ENCODE results near the gene GRM6.
A peak's percentile ranks its signal among the peaks of the same experiment; 100 is the strongest.

GRM6 gene

GRCh38 chr5:178983728-178984127 lies 11.4 kb downstream of the GRM6 start:
- Histone ChIP-seq H3K9me3 (ENCODE audit: control insufficient read depth in 2 of 2, low read length in 2 of 2) (peaks cover 5 to 83% of the 10 kb centered on the region in 2 donors), H3K4me3 (ENCODE audit: low read length in 2 of 2) (no peak overlapping the region), H3K27ac (ENCODE audit: low read length) (no peak overlapping the region), H3K36me3 (ENCODE audit: control insufficient read depth in 2 of 2, insufficient read depth in 2 of 2, low read length in 2 of 2) (no peaks in the 10 kb centered on the region), H3K4me1 (ENCODE audit: control insufficient read depth, insufficient read depth, low read length) (no peaks in the 10 kb centered on the region), H3K9ac (ENCODE audit: low read length in 2 of 2) (no peak overlapping the region), H3K27me3 (ENCODE audit: control insufficient read depth in 1 of 2, insufficient read depth in 2 of 2, low read length in 2 of 2) (no peaks in the 10 kb centered on the region)

DNA sequence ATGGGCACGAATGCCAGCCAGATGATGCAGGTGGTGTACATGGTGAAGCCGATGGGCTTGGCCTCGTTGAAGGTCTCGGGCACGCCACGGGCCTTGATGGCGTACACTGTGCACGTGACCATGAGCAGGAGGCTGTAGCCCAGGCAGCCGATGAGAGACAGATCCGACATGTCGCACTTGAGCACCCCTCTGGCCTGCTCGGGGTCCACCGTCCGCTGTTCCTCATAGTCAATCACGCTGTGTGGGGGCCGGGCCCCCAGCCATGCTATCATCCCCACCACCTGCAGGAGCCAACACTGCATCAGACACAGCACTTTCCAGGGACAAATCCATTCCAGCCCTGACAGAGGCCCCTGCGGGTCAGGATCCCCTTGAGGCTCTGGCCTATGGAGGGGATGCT lies 12.2 kb downstream of the GRM6 start:
- H3K36me3 ChIP-seq (ENCODE audit: control insufficient read depth in 2 of 2, insufficient read depth in 2 of 2, low read length in 2 of 2), result peaks cover 3 to 8% of the 10 kb centered on the region in 2 donors
- no peak overlapping the region for H3K27ac ChIP-seq (ENCODE audit: low read length)
- H3K9ac ChIP-seq (ENCODE audit: low read length in 2 of 2), result no peak overlapping the region
- H3K27me3 ChIP-seq (ENCODE audit: control insufficient read depth in 1 of 2, insufficient read depth in 2 of 2, low read length in 2 of 2), result no peaks in the 10 kb centered on the region
- H3K4me1 ChIP-seq (ENCODE audit: control insufficient read depth, insufficient read depth, low read length), result no peaks in the 10 kb centered on the region
- H3K4me3 ChIP-seq (ENCODE audit: low read length in 2 of 2), result no peak overlapping the region
- H3K9me3 ChIP-seq (ENCODE audit: control insufficient read depth in 2 of 2, low read length in 2 of 2), result peaks cover 5 to 83% of the 10 kb centered on the region in 2 donors

DNA sequence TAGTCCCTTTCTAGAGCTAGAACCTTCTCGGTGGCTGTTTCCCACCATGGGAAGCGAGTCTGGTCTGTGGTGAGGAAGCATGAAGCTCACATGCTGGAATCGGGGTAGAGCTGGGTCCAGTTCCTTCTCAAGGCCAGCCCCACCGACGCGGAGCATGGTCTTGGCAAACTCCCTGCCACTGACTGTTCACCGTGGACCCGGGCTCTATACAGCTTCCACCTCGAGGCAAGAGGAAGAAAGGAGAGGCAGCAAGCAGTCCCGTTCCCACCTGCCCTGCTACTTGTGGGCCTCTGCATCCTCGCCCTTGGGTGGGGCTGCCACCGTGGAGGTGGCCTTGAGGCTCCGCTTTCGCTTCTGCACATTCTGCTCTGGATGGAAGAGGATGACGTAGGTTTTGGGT lies 13.7 kb downstream of the GRM6 start:
- Histone ChIP-seq H3K36me3 (ENCODE audit: control insufficient read depth in 2 of 2, insufficient read depth in 2 of 2, low read length in 2 of 2) (peaks cover 6 to 12% of the 10 kb centered on the region in 2 donors), H3K9ac (ENCODE audit: low read length in 2 of 2) (no peak overlapping the region), H3K4me1 (ENCODE audit: control insufficient read depth, insufficient read depth, low read length) (no peaks in the 10 kb centered on the region), H3K27me3 (ENCODE audit: control insufficient read depth in 1 of 2, insufficient read depth in 2 of 2, low read length in 2 of 2) (no peaks in the 10 kb centered on the region), H3K4me3 (ENCODE audit: low read length in 2 of 2) (no peak overlapping the region), H3K27ac (ENCODE audit: low read length) (no peak overlapping the region), H3K9me3 (ENCODE audit: control insufficient read depth in 2 of 2, low read length in 2 of 2) (peaks cover 14 to 85% of the 10 kb centered on the region in 2 donors)

- H3K9me3 ChIP-seq (ENCODE audit: control insufficient read depth in 2 of 2, low read length in 2 of 2), result peaks cover 55 to 78% of the 10 kb centered on the region in 2 donors
- H3K9ac ChIP-seq (ENCODE audit: low read length in 2 of 2), result no peak overlapping the region
- H3K4me1 ChIP-seq (ENCODE audit: control insufficient read depth, insufficient read depth, low read length), result no peaks in the 10 kb centered on the region
- H3K27me3 ChIP-seq (ENCODE audit: control insufficient read depth in 1 of 2, insufficient read depth in 2 of 2, low read length in 2 of 2), result no peaks in the 10 kb centered on the region
- no peak overlapping the region for H3K27ac ChIP-seq (ENCODE audit: low read length)
- peak overlapping the region in 1 of 2 donors; percentile 57 for H3K4me3 ChIP-seq (ENCODE audit: low read length in 2 of 2)
- peaks cover 20 to 31% of the 10 kb centered on the region in 2 donors for H3K36me3 ChIP-seq (ENCODE audit: control insufficient read depth in 2 of 2, insufficient read depth in 2 of 2, low read length in 2 of 2)
Observed at GRCh38 chr5:178965465-178966055, 29.6 kb downstream of the GRM6 start.

DNA sequence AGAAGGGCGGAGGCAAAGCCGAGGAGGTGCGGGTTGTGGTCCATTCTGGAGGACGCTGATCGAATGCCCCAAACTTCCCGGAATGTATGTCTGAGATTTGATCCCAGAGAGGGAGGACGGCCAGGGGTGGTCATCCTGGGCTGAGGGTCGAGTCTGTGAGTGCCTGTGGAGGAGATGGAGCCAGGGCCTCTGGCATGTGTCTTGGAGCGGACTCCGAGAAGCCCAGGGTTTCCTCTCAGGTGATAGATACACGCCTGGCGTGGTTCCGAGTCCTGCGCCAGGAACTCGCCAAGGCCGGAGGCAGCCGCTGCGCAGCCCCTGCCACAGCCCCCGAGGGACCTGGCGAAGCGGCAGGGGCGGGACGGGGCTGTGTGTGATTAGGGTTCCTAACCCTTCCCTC lies 53.8 kb downstream of the GRM6 start:
- peaks cover 0 to 13% of the 10 kb centered on the region in 2 donors for H3K36me3 ChIP-seq (ENCODE audit: control insufficient read depth in 2 of 2, insufficient read depth in 2 of 2, low read length in 2 of 2)
- peak overlapping the region; percentile 84 for H3K27ac ChIP-seq (ENCODE audit: low read length)
- H3K9me3 ChIP-seq (ENCODE audit: control insufficient read depth in 2 of 2, low read length in 2 of 2), result peaks cover 20 to 25% of the 10 kb centered on the region in 2 donors

GRCh38 chr5:178940569-178941360 lies 54.4 kb downstream of the GRM6 start, which contains the start of gene ZNF454:
ZNF454 (plus strand) TSS chr5:178941198; CDS start chr5:178942792, 1,594 bp downstream.
- peaks cover 0 to 7% of the 10 kb centered on the region in 2 donors for H3K36me3 ChIP-seq (ENCODE audit: control insufficient read depth in 2 of 2, insufficient read depth in 2 of 2, low read length in 2 of 2)
- peaks cover 18% of the 10 kb centered on the region for H3K4me1 ChIP-seq (ENCODE audit: control insufficient read depth, insufficient read depth, low read length)
- H3K27me3 ChIP-seq (ENCODE audit: control insufficient read depth in 1 of 2, insufficient read depth in 2 of 2, low read length in 2 of 2), result no peaks in the 10 kb centered on the region
- peak within 1 kb of the TSS; percentile 91 to 95 for H3K4me3 ChIP-seq (ENCODE audit: low read length in 2 of 2)
- peak within 1 kb of the TSS; percentile 65 to 91 for H3K9ac ChIP-seq (ENCODE audit: low read length in 2 of 2)
- peaks cover 25 to 29% of the 10 kb centered on the region in 2 donors for H3K9me3 ChIP-seq (ENCODE audit: control insufficient read depth in 2 of 2, low read length in 2 of 2)
- H3K27ac ChIP-seq (ENCODE audit: low read length), result peak within 1 kb of the TSS; percentile 84

More for the DNA sequence above, 53.8 kb downstream of the GRM6 start:
- Histone ChIP-seq H3K27me3 (ENCODE audit: control insufficient read depth in 1 of 2, insufficient read depth in 2 of 2, low read length in 2 of 2) (no peaks in the 10 kb centered on the region), H3K4me3 (ENCODE audit: low read length in 2 of 2) (peak overlapping the region; percentile 91 to 95), H3K4me1 (ENCODE audit: control insufficient read depth, insufficient read depth, low read length) (peaks cover 18% of the 10 kb centered on the region), H3K9ac (ENCODE audit: low read length in 2 of 2) (peak overlapping the region; percentile 58 to 74)

DNA sequence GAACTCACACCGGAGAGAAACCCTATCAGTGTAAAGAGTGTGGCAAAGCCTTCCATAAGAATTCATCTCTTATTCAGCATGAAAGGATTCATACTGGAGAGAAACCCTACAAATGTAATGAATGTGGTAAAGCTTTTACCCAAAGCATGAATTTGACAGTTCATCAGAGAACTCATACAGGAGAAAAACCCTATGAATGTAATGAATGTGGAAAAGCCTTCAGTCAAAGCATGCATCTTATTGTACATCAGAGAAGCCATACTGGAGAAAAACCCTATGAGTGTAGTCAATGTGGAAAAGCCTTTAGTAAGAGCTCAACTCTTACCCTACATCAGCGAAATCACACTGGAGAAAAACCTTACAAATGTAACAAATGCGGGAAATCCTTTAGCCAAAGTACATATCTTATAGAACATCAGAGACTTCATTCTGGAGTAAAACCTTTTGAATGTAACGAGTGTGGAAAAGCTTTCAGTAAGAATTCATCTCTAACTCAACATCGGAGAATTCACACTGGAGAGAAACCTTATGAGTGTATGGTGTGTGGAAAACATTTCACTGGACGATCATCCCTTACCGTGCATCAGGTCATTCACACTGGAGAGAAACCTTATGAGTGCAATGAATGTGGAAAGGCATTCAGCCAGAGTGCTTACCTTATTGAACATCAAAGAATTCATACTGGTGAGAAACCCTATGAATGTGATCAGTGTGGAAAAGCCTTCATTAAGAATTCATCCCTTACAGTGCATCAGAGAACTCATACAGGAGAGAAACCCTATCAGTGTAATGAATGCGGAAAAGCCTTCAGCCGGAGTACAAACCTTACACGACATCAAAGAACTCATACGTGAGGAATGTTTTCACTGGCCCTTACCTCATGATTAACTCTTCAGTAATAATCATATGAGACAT lies 63.0 kb downstream of the GRM6 start:
- H3K4me1 ChIP-seq (ENCODE audit: control insufficient read depth, insufficient read depth, low read length), result no peaks in the 10 kb centered on the region
- peaks cover 63 to 86% of the 10 kb centered on the region in 2 donors for H3K9me3 ChIP-seq (ENCODE audit: control insufficient read depth in 2 of 2, low read length in 2 of 2)
- peak overlapping the region in 1 of 2 donors; percentile 16 for H3K4me3 ChIP-seq (ENCODE audit: low read length in 2 of 2)
- peaks cover 32 to 44% of the 10 kb centered on the region in 2 donors for H3K36me3 ChIP-seq (ENCODE audit: control insufficient read depth in 2 of 2, insufficient read depth in 2 of 2, low read length in 2 of 2)
- H3K27me3 ChIP-seq (ENCODE audit: control insufficient read depth in 1 of 2, insufficient read depth in 2 of 2, low read length in 2 of 2), result no peaks in the 10 kb centered on the region
- H3K9ac ChIP-seq (ENCODE audit: low read length in 2 of 2), result no peak overlapping the region
- H3K27ac ChIP-seq (ENCODE audit: low read length), result no peak overlapping the region
